GM12872 (cell line): Measurements from ENCODE around the gene KLHL29.

Experiments used
- TF ChIP-seq, protein P1 (sequence below): IDR thresholded peaks from 3 replicates; pipeline ENCODE4 v1.5.1; 2011; ENCODE audit warnings: low read depth, mild to moderate bottlenecking, low read length, moderate library complexity; ENCODE audit not compliant: insufficient read depth

KLHL29 gene

DNA sequence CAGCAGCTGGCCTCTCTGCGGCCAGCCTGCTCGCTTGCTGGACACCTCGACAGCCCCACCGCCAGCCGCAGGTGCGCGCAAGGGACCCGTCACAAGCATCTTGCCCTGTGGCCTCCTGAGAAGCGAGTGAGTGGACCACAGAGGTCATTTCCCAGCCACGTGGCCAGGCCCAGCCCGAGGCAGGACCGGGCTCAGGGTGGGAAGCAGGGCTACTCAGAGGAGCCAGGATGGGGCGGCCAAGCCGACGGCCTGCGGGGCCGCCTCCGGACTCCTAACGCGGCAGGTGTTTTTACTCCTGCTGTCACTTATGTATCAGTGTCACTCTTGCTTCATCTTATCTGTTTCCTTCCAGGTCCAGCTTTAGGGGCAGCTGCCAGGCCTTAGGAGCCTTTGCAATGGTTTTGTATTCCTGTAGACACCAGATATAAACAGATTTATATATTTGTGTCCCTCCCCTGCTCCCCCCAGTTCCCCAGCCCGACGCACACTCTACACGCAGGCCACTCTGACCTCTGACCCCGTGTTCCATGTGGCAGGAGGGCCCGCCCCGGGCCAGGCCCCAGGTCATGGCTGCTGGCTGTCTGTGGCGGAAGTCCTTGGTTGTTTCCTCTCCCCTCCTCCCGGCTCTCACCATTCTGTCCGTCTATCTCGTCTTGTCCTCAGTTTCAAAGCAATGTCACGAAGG, 305.6 kb downstream of the KLHL29 start:
- TF ChIP-seq, protein P1, sequence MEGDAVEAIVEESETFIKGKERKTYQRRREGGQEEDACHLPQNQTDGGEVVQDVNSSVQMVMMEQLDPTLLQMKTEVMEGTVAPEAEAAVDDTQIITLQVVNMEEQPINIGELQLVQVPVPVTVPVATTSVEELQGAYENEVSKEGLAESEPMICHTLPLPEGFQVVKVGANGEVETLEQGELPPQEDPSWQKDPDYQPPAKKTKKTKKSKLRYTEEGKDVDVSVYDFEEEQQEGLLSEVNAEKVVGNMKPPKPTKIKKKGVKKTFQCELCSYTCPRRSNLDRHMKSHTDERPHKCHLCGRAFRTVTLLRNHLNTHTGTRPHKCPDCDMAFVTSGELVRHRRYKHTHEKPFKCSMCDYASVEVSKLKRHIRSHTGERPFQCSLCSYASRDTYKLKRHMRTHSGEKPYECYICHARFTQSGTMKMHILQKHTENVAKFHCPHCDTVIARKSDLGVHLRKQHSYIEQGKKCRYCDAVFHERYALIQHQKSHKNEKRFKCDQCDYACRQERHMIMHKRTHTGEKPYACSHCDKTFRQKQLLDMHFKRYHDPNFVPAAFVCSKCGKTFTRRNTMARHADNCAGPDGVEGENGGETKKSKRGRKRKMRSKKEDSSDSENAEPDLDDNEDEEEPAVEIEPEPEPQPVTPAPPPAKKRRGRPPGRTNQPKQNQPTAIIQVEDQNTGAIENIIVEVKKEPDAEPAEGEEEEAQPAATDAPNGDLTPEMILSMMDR, result no peak

DNA sequence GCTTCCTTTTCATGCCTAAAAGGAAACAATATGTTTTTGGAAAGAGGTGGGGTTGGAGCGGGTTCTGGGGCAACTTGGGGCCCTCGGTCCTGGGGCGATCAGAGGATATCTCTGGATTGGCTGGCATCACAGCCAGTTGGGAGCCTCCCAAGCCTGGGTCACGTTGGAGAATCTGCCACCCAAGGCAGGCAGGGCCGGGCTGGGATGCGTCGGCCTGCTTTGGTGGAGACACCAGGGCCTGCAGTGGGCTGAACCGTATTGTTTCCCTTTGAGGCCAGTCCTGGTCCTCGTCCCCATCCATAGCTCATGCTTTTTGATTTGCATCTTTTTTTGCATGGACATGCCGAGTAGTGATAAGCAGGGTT, 306.1 kb downstream of the KLHL29 start:
- TF ChIP-seq, protein P1, result no peak

DNA sequence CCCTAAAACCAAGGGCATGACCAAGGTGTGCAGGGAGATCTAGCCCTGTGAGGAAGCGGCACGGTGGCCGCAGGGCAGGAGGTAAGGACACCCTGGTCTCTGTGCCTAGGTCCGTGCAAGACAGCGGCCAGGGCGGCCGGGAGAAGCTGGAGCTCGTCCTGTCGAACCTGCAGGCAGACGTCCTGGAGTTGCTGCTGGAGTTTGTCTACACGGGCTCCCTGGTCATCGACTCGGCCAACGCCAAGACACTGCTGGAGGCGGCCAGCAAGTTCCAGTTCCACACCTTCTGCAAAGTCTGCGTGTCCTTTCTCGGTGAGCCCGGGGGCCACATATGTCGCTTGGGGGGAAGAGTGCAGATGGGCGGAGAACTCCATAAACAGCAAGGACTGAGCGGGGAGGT, 306.6 kb downstream of the KLHL29 start:
- TF ChIP-seq, protein P1, result no peak

DNA sequence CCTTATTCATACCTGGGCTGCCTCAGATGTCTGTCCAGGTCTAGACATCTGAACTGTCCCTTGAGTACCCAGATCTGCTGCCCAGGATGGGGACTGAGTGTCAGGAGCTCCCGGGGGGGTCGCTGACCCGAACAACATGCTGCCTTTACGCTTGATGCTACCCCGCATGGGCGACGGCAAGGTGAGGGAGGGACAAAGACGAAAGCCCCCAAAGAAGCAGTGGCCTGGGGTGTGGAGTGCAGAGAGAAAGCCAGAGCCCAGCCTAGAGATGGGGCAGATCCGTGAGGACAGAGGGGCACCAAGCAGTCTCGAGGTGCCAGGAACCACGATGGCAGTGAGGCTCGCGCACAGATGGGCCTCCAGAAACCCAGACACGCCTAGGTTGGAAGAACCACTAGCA, 307.3 kb downstream of the KLHL29 start:
- TF ChIP-seq, protein P1, result no peak

DNA sequence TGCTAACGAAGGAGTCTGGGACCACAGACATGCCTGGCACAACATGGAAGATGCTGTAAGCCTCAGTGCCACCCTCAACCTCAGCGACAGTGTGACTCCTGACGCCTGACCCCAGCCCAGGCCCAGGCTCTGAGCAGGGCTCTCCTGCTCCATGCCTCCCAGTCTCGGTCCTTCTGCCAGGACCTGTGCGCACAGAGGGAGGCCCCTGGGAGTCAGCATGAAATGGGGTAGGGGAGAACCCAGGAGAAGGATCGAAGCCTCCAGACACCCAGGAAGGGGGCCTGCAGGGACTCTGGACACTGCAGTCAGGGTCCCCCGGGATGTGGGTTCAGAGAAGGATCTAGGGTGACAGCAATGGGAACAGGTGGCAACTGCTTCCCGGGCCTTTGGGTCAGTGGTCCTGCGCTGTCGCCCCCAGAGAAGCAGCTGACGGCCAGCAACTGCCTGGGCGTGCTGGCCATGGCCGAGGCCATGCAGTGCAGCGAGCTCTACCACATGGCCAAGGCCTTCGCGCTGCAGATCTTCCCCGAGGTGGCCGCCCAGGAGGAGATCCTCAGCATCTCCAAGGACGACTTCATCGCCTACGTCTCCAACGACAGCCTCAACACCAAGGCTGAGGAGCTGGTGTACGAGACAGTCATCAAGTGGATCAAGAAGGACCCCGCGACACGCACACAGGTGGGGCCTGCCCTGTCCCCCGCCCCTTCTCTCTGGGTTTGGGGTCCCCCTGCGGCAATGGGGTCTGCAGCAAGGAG, 308.0 kb downstream of the KLHL29 start:
- TF ChIP-seq, protein P1, result no peak

DNA sequence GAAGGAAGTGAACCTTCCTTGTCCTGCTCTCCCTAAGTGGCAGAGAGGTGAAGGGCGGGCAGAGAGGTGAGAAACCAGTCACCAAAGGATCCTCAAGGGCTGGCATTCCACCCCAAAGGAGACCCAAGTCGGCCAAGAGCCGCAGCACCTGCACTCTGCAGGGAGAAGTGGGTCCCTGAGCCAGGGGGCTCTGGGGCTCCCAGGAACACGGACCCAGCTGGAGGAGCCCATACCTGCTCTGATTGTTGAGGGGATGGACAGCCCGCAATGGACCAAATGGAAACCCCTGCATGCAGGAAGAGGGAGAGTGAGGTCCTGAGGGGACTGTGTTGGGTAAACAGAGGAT, 308.6 kb downstream of the KLHL29 start:
- TF ChIP-seq, protein P1, result no peak

DNA sequence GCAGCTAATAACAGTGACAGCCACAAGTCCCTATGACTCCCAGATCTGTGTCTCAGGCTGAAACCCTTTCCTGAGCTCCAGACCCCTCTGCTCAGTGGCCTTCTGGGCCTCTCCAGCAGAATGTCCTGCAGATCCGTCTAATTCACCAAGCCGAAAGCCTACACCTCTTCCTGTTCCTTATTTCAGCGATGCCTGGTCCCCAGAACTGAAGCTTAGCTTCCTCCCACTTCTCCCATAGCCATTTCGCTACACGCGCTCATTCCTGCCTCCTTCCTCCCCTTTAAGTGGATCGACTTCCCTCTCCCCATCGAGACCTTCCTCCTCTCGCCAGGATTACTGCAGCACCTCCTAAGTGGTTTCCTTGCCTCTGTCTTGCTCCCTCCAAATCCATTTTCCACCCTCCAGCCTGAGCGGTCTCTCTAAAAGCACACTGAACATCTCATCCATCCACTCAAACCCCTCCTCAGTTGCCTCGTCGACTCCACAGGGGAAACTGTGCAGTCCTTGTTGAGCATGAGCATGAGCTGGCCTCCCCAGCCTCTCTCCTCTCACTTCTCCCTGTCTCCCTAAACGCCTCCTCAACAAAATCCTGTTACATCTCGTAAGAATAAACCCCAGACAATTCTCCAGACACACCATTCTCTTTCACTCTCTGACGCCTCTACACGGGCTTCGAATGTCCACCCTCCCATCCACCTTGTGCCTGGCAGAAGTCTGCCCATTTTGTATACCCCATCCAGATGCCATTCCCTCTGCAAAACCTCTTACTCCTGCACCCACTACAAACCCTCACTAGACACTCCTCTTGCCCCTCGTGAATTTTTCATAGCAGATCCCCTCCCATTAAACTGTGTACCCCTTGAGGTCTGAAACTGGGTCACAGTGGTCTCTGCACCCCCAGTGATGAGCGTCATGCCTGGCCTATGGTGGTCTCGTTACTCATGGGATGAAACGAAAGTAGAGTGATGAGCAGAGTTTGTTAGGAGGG, 309.4 kb downstream of the KLHL29 start:
- TF ChIP-seq, protein P1, result no peak
